ENCODE results near the gene ITGBL1. TPM values are rescaled to one million over a fixed set of nuclear protein-coding genes. Genes with fewer than 3 reads are reported as not detected.

Gene ITGBL1
- total and polyA plus RNA-seq, 2 of the 4 experiments (the other 2 are of a cell fraction): 22.2 to 24.2 TPM

GRCh38 chr13:101511766-101512165, 59.3 kb downstream of the ITGBL1 start:
- no peaks in the 10 kb centered on the region for H4K20me1 ChIP-seq (ENCODE audit: insufficient read depth, low read length)
- no peak overlapping the region for H3K27ac ChIP-seq (ENCODE audit: insufficient read depth, low read length)
- H3K23ac ChIP-seq (ENCODE audit: low read depth, low read length): no peak overlapping the region; the same call in 1 of the 2 replicates
- no CpG with 5 or more reads among the region's 2 CpGs for WGBS, 2 experiments (ENCODE audit: extremely low coverage in 2 of 2, insufficient read length in 1 of 2)
- H4K5ac ChIP-seq (ENCODE audit: low read depth, low read length): no peak overlapping the region
- TF ChIP-seq MXI1 (IDR thresholded peaks at IDR 0.05; ENCODE audit: borderline replicate concordance, low read depth, low read length) (no peak), USF2 (IDR thresholded peaks at IDR 0.05; ENCODE audit: low read depth, low read length) (no peak), MAZ (IDR thresholded peaks at IDR 0.05; ENCODE audit: borderline replicate concordance, low read depth, low read length) (no peak), CHD1 (IDR thresholded peaks at IDR 0.05; ENCODE audit: low read depth, low read length) (no peak)
- no peak overlapping the region for H4K8ac ChIP-seq (ENCODE audit: low read depth in 2 of 2, low read length in 2 of 2)
- no peak overlapping the region for H2BK20ac ChIP-seq (ENCODE audit: low read depth, low read length)
- H3K36me3 ChIP-seq (ENCODE audit: control insufficient read depth, insufficient read depth, low read length): no peaks in the 10 kb centered on the region
- dilution Hi-C loops (cut with HindIII; ENCODE audit: low sequenced_read_pairs, unreplicated experiment): no loop called here
- H2BK120ac ChIP-seq (ENCODE audit: low read depth, low read length): no peak overlapping the region
- no TSS peak for BruUV-seq (replicated peaks)
- H2AFZ ChIP-seq (replicated peaks; ENCODE audit: low read length, poor library complexity): no peak overlapping the region
- no peaks in the 10 kb centered on the region for H3K9me1 ChIP-seq (ENCODE audit: insufficient read depth, low read length)
- H3K9ac ChIP-seq (ENCODE audit: low read depth, low read length): no peak overlapping the region
- H2BK15ac ChIP-seq (ENCODE audit: low read depth, low read length): no peak overlapping the region
- no peak overlapping the region for H3K14ac ChIP-seq (replicated peaks; ENCODE audit: low read depth, low read length)
- no peak overlapping the region for H4K91ac ChIP-seq (ENCODE audit: insufficient read depth, low read depth, low read length)
- no peak overlapping the region for H2BK5ac ChIP-seq (ENCODE audit: low read depth, low read length, poor library complexity, severe bottlenecking)
- DNase-seq: no peak
- no peak overlapping the region for H3K56ac ChIP-seq (ENCODE audit: extremely low read depth, insufficient read depth, low read length)
- no peaks in the 10 kb centered on the region for H3K79me1 ChIP-seq (ENCODE audit: low read depth in 1 of 2, low read length in 2 of 2)
- H3K4ac ChIP-seq (ENCODE audit: low read depth, low read length): no peak overlapping the region
- H3K4me3 ChIP-seq (ENCODE audit: insufficient read depth, low read depth, low read length): no peak overlapping the region
- no peaks in the 10 kb centered on the region for H3K9me3 ChIP-seq (ENCODE audit: control insufficient read depth, insufficient read depth, low read length)
- intact Hi-C loops (cut with micrococcal nuclease): loop anchor here (5.0 kb wide), 1 partner anchor 406 kb away; no protein-coding TSS in a partner anchor
- ChIA-PET POLR2A (ENCODE audit: unreplicated experiment) (no interaction called here), CTCF (interaction anchor here (0.6 kb wide), 1 partner anchor 245 kb away, joined by 3 read pairs; no protein-coding TSS in a partner anchor)
- no peak overlapping the region for H2AK5ac ChIP-seq (ENCODE audit: low read depth, low read length)
- no peaks in the 10 kb centered on the region for H3K27me3 ChIP-seq (ENCODE audit: control insufficient read depth, insufficient read depth, low read length)
- no peak overlapping the region for H3K4me2 ChIP-seq (ENCODE audit: low read depth, low read length)
- H3K4me1 ChIP-seq (ENCODE audit: control insufficient read depth, insufficient read depth, low read length): no peaks in the 10 kb centered on the region
- no peak overlapping the region for H3K18ac ChIP-seq (ENCODE audit: low read depth, low read length)
- no peak overlapping the region for H2AK9ac ChIP-seq (replicated peaks; ENCODE audit: low read depth, low read length, poor library complexity)
- ATAC-seq (ENCODE audit: low read depth): no peak; the same call in 1 of the 2 replicates
- in situ Hi-C loops (cut with MboI; ENCODE audit: low sequenced_read_pairs): loop anchor here (25.0 kb wide), 1 partner anchor 926 kb away; no protein-coding TSS in a partner anchor

Data from IMR-90 (cell line).